WTC11 (cell line): ENCODE measurements around the gene C2CD2. TPM values are rescaled to one million over a fixed set of nuclear protein-coding genes. Genes with fewer than 3 reads are reported as not detected.

Experiments
- ATAC-seq: fragments of 200-7000 bp; cut with Tn5 transposase; 2 replicates; pipeline ENCODE4 v1.10.0; 2021; ENCODE audit warnings: mild to moderate bottlenecking, moderate library complexity
- Bru-seq: library from RNA; stranded (reverse); fragments of 400-500 nt; gene quantifications from one replicate; lab custom pipeline; 2021; lab: Mats Ljungman, UMichigan
- CTCF ChIA-PET: fragments of 300-600 bp; sonication (Branson Sonifier 250); formaldehyde crosslinking; loops from one replicate; lab custom pipeline; 2021; ENCODE audit warnings: antibody characterized with exemption; lab: Charles Lee
- POLR2A ChIA-PET: fragments of 350-600 bp; sonication (Branson Sonifier 250); formaldehyde crosslinking; loops from one replicate; lab custom pipeline; 2021; ENCODE audit warnings: antibody characterized with exemption; lab: Charles Lee
- DNase-seq: peaks from one replicate; pipeline ENCODE4 v3.0.0; 2021; ENCODE audit warnings: low spot score
- H3K27ac Mint-ChIP-seq: 2 replicates; pipeline ENCODE4 v1.8.0; 2021; ENCODE audit warnings: mixed read lengths
- H3K27me3 Mint-ChIP-seq: 2 replicates; pipeline ENCODE4 v1.8.0; 2021; ENCODE audit warnings: low read depth, mild to moderate bottlenecking, moderate library complexity, mixed read lengths
- H3K36me3 Mint-ChIP-seq: 2 replicates; pipeline ENCODE4 v1.8.0; 2021; ENCODE audit warnings: mixed read lengths
- H3K4me1 Mint-ChIP-seq: 2 replicates; pipeline ENCODE4 v1.8.0; 2022; ENCODE audit warnings: mixed read lengths
- H3K4me3 Mint-ChIP-seq: 2 replicates; pipeline ENCODE4 v1.8.0; 2021; ENCODE audit warnings: mild to moderate bottlenecking, moderate library complexity, mixed read lengths
- H3K9me3 Mint-ChIP-seq: 2 replicates; pipeline ENCODE4 v1.8.0; 2021; ENCODE audit warnings: mixed read lengths
- ARID4B ChIP-seq: sonication (generic); formaldehyde crosslinking; IDR thresholded peaks from 2 replicates; pipeline ENCODE4 v1.8.0; 2023; ENCODE audit warnings: missing genetic modification reagents, mild to moderate bottlenecking, borderline replicate concordance
- ATF2 ChIP-seq: sonication (generic); formaldehyde crosslinking; IDR thresholded peaks from 2 replicates; pipeline ENCODE4 v1.8.1; 2022; ENCODE audit warnings: low read depth, missing genetic modification reagents, borderline replicate concordance
- ESRRA ChIP-seq: sonication (generic); formaldehyde crosslinking; IDR thresholded peaks from 2 replicates; pipeline ENCODE4 v1.8.1; 2022; ENCODE audit warnings: mild to moderate bottlenecking, missing genetic modification reagents, borderline replicate concordance
- FOXK1 ChIP-seq: sonication (generic); formaldehyde crosslinking; IDR thresholded peaks from 2 replicates; pipeline ENCODE4 v1.8.0; 2022; ENCODE audit warnings: mild to moderate bottlenecking, moderate library complexity, missing genetic modification reagents
- GRHL2 ChIP-seq: fragments of 250-450 bp; sonication (Bioruptor Pico); IDR thresholded peaks from 2 replicates; pipeline ENCODE4 v1.8.0; 2022; ENCODE audit warnings: mild to moderate bottlenecking, moderate library complexity; ENCODE audit not compliant: insufficient replicate concordance, severe bottlenecking
- HMGA2 ChIP-seq: fragments of 250-450 bp; sonication (Bioruptor Pico); IDR thresholded peaks from 2 replicates; pipeline ENCODE4 v1.4.0; 2021; ENCODE audit warnings: mild to moderate bottlenecking, moderate library complexity
- IRF2 ChIP-seq: sonication (generic); formaldehyde crosslinking; IDR thresholded peaks from 2 replicates; pipeline ENCODE4 v1.8.0; 2022; ENCODE audit warnings: low read depth, missing genetic modification reagents, borderline replicate concordance
- JUN ChIP-seq: sonication (generic); formaldehyde crosslinking; IDR thresholded peaks from 2 replicates; pipeline ENCODE4 v1.8.0; 2023; ENCODE audit warnings: mild to moderate bottlenecking, missing genetic modification reagents
- MAX ChIP-seq: sonication (generic); formaldehyde crosslinking; IDR thresholded peaks from 2 replicates; pipeline ENCODE4 v1.8.0; 2022; ENCODE audit warnings: mild to moderate bottlenecking, missing genetic modification reagents
- NR2C2 ChIP-seq: sonication (generic); formaldehyde crosslinking; IDR thresholded peaks from 2 replicates; pipeline ENCODE4 v1.8.0; 2022; ENCODE audit warnings: mild to moderate bottlenecking, missing genetic modification reagents
- PRDM15 ChIP-seq: sonication (generic); formaldehyde crosslinking; IDR thresholded peaks from 2 replicates; pipeline ENCODE4 v1.8.0; 2022; ENCODE audit warnings: missing genetic modification reagents
- SMAD3 ChIP-seq: sonication (generic); formaldehyde crosslinking; IDR thresholded peaks from 2 replicates; pipeline ENCODE4 v1.8.0; 2022; ENCODE audit warnings: missing genetic modification reagents, mild to moderate bottlenecking, borderline replicate concordance
- SMAD4 ChIP-seq: sonication (generic); formaldehyde crosslinking; IDR thresholded peaks from 2 replicates; pipeline ENCODE4 v1.8.0; 2022; ENCODE audit warnings: mild to moderate bottlenecking, missing genetic modification reagents
- SP1 ChIP-seq: sonication (generic); formaldehyde crosslinking; conservative IDR thresholded peaks from 2 replicates; pipeline ENCODE4 v1.8.1; 2022; ENCODE audit warnings: missing genetic modification reagents
- TEAD1 ChIP-seq: sonication (generic); formaldehyde crosslinking; IDR thresholded peaks from 2 replicates; pipeline ENCODE4 v1.8.0; 2022; ENCODE audit warnings: mild to moderate bottlenecking, missing genetic modification reagents
- TP53 ChIP-seq: sonication (generic); formaldehyde crosslinking; IDR thresholded peaks from 2 replicates; pipeline ENCODE4 v1.8.1; 2023; ENCODE audit warnings: mild to moderate bottlenecking, missing genetic modification reagents
- ZNF121 ChIP-seq: sonication (generic); formaldehyde crosslinking; IDR thresholded peaks from 2 replicates; pipeline ENCODE4 v1.8.0; 2023; ENCODE audit warnings: missing genetic modification reagents
- ZNF219 ChIP-seq: sonication (generic); formaldehyde crosslinking; IDR thresholded peaks from 2 replicates; pipeline ENCODE4 v1.8.0; 2023; ENCODE audit warnings: missing genetic modification reagents, mild to moderate bottlenecking, borderline replicate concordance
- ZNF425 ChIP-seq: fragments of 250-450 bp; sonication (Bioruptor Pico); conservative IDR thresholded peaks from 2 replicates; pipeline ENCODE4 v1.9.0; 2021; ENCODE audit warnings: mild to moderate bottlenecking
- ZNF512 ChIP-seq: sonication (generic); formaldehyde crosslinking; IDR thresholded peaks from 2 replicates; pipeline ENCODE4 v1.8.1; 2022; ENCODE audit warnings: missing genetic modification reagents, borderline replicate concordance
- long read RNA-seq, 3 experiments: library from RNA in 1 of 3; library from capped mRNA in 1 of 3; library from polyadenylated mRNA in 1 of 3; unstranded in 2 of 3; stranded (forward) in 1 of 3; transcript quantifications; one replicate each; pipeline ENCODE4 v2.0.0, GENCODE V29; 2021
- total RNA-seq: library from RNA; stranded (reverse); gene quantifications from 3 replicates; pipeline ENCODE4 v1.2.3, GENCODE V29; 2021

Gene C2CD2
- total RNA-seq (11.2 to 14.9 TPM (median 14.1 TPM) in 3 replicates), Bru-seq, nascent RNA (percentile 56 among the genes with signal in this experiment)
- long read RNA-seq, experiment 1, full-length matches to known transcripts: 22 of 39 reads
- long read RNA-seq, experiment 1, partial matches to known transcripts: 4 of 39 reads
- long read RNA-seq, experiment 1, other reads (novel, unspliced or antisense): 13 of 39 reads
- long read RNA-seq, experiment 2, full-length matches to known transcripts: 2 of 18 reads
- long read RNA-seq, experiment 2, partial matches to known transcripts: 1 of 18 reads
- long read RNA-seq, experiment 2, other reads (novel, unspliced or antisense): 15 of 18 reads
- long read RNA-seq, experiment 3: 0 reads

- Mint-ChIP-seq H3K36me3 (no peaks in the 10 kb centered on the region), H3K4me3 (peak within 1 kb of the TSS; percentile 68), H3K9me3 (no peaks in the 10 kb centered on the region), H3K27ac (0 out of 2 replicates have a peak within 1 kb of the TSS, but pooled peaks have one; percentile 47), H3K27me3 (peaks cover 19% of the 10 kb centered on the region), H3K4me1 (peaks cover 38% of the 10 kb centered on the region)
- CTCF ChIA-PET: no interaction called here
- POLR2A ChIA-PET: no interaction called here
- DNase-seq: peak; percentile 72
- peak; percentile 73 for ATAC-seq
- peak; percentile 66; the same call in 1 of the 2 replicates for TF ChIP-seq ESRRA (CRISPR knock-in tag)
- peak; percentile 69 for TF ChIP-seq SP1 (CRISPR knock-in tag)
- TF ChIP-seq NR2C2: no peak; the same call in 1 of the 2 replicates
- TF ChIP-seq PRDM15 (CRISPR knock-in tag): no peak; the same call in 1 of the 2 replicates
- TF ChIP-seq TEAD1 (CRISPR knock-in tag): peak; percentile 91
- no peak for TF ChIP-seq GRHL2 (CRISPR knock-in tag)
- no peak; the same call in 1 of the 2 replicates for TF ChIP-seq IRF2 (CRISPR knock-in tag)
- TF ChIP-seq SMAD3 (CRISPR knock-in tag): no peak
- TF ChIP-seq FOXK1 (CRISPR knock-in tag): peak; percentile 61; the same call in 1 of the 2 replicates
- TF ChIP-seq ARID4B (CRISPR knock-in tag): peak; percentile 76
- 0 out of 2 replicates have a peak, but pooled peaks have one; percentile 49 for TF ChIP-seq SMAD4
- TF ChIP-seq HMGA2 (CRISPR knock-in tag): no peak
- TF ChIP-seq TP53 (CRISPR knock-in tag): peak; percentile 89; the same call in 1 of the 2 replicates
- peak; percentile 92 for TF ChIP-seq MAX
- TF ChIP-seq ZNF219 (CRISPR knock-in tag): 0 out of 2 replicates have a peak, but pooled peaks have one; percentile 45
- TF ChIP-seq ZNF121: no peak
- TF ChIP-seq ZNF425 (CRISPR knock-in tag): no peak
- TF ChIP-seq JUN (CRISPR knock-in tag): peak; percentile 75; the same call in 1 of the 2 replicates
- no peak for TF ChIP-seq ZNF512 (CRISPR knock-in tag)
- TF ChIP-seq ATF2 (CRISPR knock-in tag): no peak
These were observed at the start of gene C2CD2 for GRCh38 chr21:41953831-41954653. C2CD2 (minus strand) TSS chr21:41954018; CDS start chr21:41953648, 370 bp downstream.
